Activated CD4-positive, alpha-beta T cell treated with anti-CD3 and anti-CD28 coated beads, Interleukin-2, amount 10 ng/mL, durations not matched to agents 7 days and 5 days (primary cell): ENCODE data around the gene PPP1R1B. TPM values are rescaled to one million over a fixed set of nuclear protein-coding genes. Genes with fewer than 3 reads are reported as not detected.
"Not testable (repeated sequence)": the region's sequence is repeated elsewhere in the genome, so short reads cannot be mapped to it uniquely, and the experiment has no call there.

ENCODE experiments used
- CTCF ChIA-PET: fragments of 350-600 bp; sonication (Branson Sonifier 250); formaldehyde crosslinking; loops from one replicate; lab custom pipeline; 2021; ENCODE audit warnings: antibody characterized with exemption; lab: Charles Lee
- POLR2A ChIA-PET: fragments of 350-600 bp; sonication (Branson Sonifier 250); formaldehyde crosslinking; loops from one replicate; lab custom pipeline; 2021; ENCODE audit warnings: antibody characterized with exemption; lab: Charles Lee
- DNase-seq: peaks from one replicate; pipeline ENCODE4 v3.0.0-alpha.2; 2020
- H3K27ac Mint-ChIP-seq: one replicate; pipeline ENCODE4 v1.8.0; 2021; ENCODE audit warnings: mild to moderate bottlenecking, moderate library complexity, mixed read lengths
- H3K27me3 Mint-ChIP-seq: one replicate; pipeline ENCODE4 v1.8.0; 2021; ENCODE audit warnings: mixed read lengths
- H3K36me3 Mint-ChIP-seq: one replicate; pipeline ENCODE4 v1.8.0; 2021; ENCODE audit warnings: low read depth, mixed read lengths
- H3K4me1 Mint-ChIP-seq: one replicate; pipeline ENCODE4 v1.8.0; 2021; ENCODE audit warnings: mixed read lengths
- H3K4me3 Mint-ChIP-seq: one replicate; pipeline ENCODE4 v1.8.0; 2021; ENCODE audit warnings: mild to moderate bottlenecking, moderate library complexity, mixed read lengths
- H3K9me3 Mint-ChIP-seq: one replicate; pipeline ENCODE4 v1.8.0; 2021; ENCODE audit warnings: mixed read lengths
- total RNA-seq, 2 experiments: library from RNA; stranded (reverse); gene quantifications; one replicate each; pipeline ENCODE4 v1.2.3, GENCODE V29; 2021

The PPP1R1B gene
- total RNA-seq, result not detected

DNA sequence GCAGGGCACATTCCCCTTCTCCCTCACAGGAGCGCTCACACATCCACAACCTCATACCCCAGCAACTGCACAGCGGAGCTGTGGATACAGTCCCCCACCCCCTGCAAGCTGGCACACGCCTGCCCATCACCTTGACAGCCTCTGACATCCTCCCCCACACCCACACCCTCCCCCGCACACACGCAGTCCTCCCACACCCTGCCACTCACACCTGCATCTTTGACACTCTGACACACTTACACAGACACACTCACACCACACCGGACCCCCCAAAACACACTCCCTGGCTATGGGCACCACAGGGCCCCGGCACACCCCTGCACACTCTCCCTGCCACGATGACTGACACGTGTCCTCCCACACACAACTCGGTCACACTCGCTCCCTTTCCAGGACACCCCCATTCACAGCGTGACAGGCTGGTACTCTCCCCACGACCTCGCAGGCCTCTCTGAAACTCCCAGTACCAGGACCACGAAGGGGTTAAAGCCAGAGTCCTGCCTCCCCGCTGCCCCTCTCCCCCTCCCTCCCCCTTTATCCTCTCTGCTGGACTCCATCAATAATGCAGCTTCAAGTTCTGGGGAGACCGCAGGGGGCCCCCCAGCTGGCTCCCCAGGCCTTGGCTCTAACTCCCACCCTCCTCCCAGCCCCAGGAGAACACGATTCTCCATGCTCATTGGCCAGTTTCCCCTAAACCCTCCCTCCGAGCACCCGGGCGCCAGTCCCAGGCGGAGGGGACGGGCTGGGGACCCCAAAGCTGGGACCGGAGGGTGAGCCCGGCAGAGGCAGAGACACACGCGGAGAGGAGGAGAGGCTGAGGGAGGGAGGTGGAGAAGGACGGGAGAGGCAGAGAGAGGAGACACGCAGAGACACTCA lies at the start of gene PPP1R1B:
TSS of gene PPP1R1B (plus strand) at position 782 of the 876 bp plus-strand sequence. CDS start 441 bp downstream, outside the sequence.
- no peak within 1 kb of the TSS for H3K4me3 Mint-ChIP-seq
- peaks cover 43% of the 10 kb centered on the region for H3K27me3 Mint-ChIP-seq
- H3K36me3 Mint-ChIP-seq, result no peaks in the 10 kb centered on the region
- H3K4me1 Mint-ChIP-seq, result peaks cover 33% of the 10 kb centered on the region
- no peak for DNase-seq
- H3K9me3 Mint-ChIP-seq, result no peaks in the 10 kb centered on the region
- ChIA-PET POLR2A (no interaction called here), CTCF (interaction anchor here (0.5 to 6.0 kb wide), 2 partner anchors 7 to 13 kb away, joined by 3 to 108 read pairs; no protein-coding TSS in a partner anchor)
- H3K27ac Mint-ChIP-seq, result no peak within 1 kb of the TSS

DNA sequence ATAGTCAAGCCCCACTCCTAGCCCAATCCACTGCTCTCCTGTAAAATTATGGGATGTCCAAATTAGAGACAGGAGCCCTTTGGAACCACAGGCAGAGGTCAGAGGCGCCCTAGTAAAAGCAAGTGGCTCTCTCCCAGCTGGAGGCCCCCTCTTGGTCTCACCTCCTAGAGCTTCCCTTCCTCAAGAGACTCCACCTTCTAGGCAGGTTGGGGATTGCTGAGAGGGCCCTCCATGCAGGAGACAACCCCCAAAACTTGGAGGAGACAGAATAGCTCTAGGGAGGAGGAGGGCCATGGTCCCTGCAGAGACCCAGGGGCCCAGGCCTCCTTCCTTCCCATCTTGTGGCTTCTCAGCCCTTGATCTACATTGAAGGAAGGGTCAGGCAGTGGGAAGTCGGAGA lies 48.5 kb upstream of the PPP1R1B start:
- Mint-ChIP-seq H3K27me3 (peaks cover 16% of the 10 kb centered on the region), H3K4me1 (peaks cover 4% of the 10 kb centered on the region), H3K4me3 (no peak overlapping the region), H3K27ac (no peak overlapping the region), H3K9me3 (no peaks in the 10 kb centered on the region), H3K36me3 (peaks cover 3% of the 10 kb centered on the region)
- ChIA-PET CTCF (interaction anchor here (0.7 to 1.7 kb wide), 2 partner anchors 43 to 57 kb away, joined by 3 to 6 read pairs; no protein-coding TSS in a partner anchor), POLR2A (no interaction called here)
- DNase-seq, result no peak

GRCh38 chr17:39579318-39580081 lies 47.3 kb upstream of the PPP1R1B start:
- Mint-ChIP-seq H3K4me1 (no peaks in the 10 kb centered on the region), H3K27ac (no peak overlapping the region), H3K9me3 (no peaks in the 10 kb centered on the region), H3K36me3 (peaks cover 3% of the 10 kb centered on the region), H3K27me3 (peaks cover 13% of the 10 kb centered on the region), H3K4me3 (no peak overlapping the region)
- ChIA-PET POLR2A (no interaction called here), CTCF (interaction anchor here (0.8 to 0.9 kb wide), 2 partner anchors 8 to 42 kb away, joined by 3 to 4 read pairs; no protein-coding TSS in a partner anchor)
- no peak for DNase-seq

DNA sequence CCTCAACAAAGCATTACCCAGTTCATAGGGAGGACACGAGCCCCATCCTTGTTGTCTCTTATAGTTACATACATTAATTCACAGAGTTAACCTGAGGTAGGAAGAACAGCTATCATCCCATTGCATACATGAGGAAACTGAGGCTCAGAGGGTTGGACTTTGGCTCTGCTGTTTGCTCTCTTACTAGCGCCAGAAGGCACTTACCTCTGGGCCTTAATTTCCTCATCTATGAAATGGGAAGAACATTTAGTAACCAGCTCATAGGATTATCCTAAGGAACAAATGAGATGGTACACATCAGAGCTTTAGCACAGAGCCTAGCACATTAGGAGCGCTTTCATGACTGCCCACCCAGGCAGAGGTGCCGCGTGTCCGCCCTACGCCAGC lies 46.7 kb upstream of the PPP1R1B start:
- H3K36me3 Mint-ChIP-seq, result peaks cover 3% of the 10 kb centered on the region
- H3K4me1 Mint-ChIP-seq, result no peaks in the 10 kb centered on the region
- H3K27ac Mint-ChIP-seq, result no peak overlapping the region
- POLR2A ChIA-PET, result no interaction called here
- H3K9me3 Mint-ChIP-seq, result no peaks in the 10 kb centered on the region
- CTCF ChIA-PET, result interaction anchor here (0.8 to 0.9 kb wide), 2 partner anchors 8 to 42 kb away, joined by 3 to 4 read pairs; no protein-coding TSS in a partner anchor
- peaks cover 7% of the 10 kb centered on the region for H3K27me3 Mint-ChIP-seq
- H3K4me3 Mint-ChIP-seq, result no peak overlapping the region
- DNase-seq, result no peak

GRCh38 chr17:39581071-39581758 lies 45.5 kb upstream of the PPP1R1B start:
- Mint-ChIP-seq H3K9me3 (no peaks in the 10 kb centered on the region), H3K27me3 (peaks cover 5% of the 10 kb centered on the region), H3K4me3 (no peak overlapping the region), H3K4me1 (no peaks in the 10 kb centered on the region), H3K27ac (no peak overlapping the region), H3K36me3 (peaks cover 3% of the 10 kb centered on the region)
- ChIA-PET CTCF (no interaction called here), POLR2A (no interaction called here)
- DNase-seq, result no peak

GRCh38 chr17:39581759-39582085 lies 45.0 kb upstream of the PPP1R1B start:
- Mint-ChIP-seq H3K36me3 (peaks cover 3% of the 10 kb centered on the region), H3K4me1 (no peaks in the 10 kb centered on the region), H3K9me3 (no peaks in the 10 kb centered on the region), H3K27me3 (peaks cover 5% of the 10 kb centered on the region), H3K4me3 (no peak overlapping the region), H3K27ac (no peak overlapping the region)
- DNase-seq, result no peak
- POLR2A ChIA-PET, result no interaction called here
- CTCF ChIA-PET, result interaction anchor here (2.8 kb wide), 1 partner anchor 40 kb away, joined by 7 read pairs; no protein-coding TSS in a partner anchor

DNA sequence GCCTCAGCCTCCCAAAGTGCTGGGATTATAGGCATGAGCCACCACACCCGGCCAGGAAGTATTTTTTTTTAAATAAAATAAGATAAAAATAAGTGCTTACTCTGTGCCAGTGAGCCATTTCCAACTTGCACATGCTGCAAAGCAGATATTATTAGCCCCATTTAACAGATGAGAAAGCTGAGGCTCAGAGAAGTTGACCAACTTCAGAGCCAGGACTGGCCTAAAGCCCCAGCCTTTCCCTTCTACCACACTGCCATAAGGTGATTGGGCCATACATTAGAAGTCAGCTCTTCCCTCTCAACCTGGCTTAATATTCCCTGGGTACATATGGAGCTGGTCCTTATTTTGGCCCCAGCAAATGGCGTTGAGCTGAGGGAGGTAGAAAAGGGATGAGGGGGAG lies 44.1 kb upstream of the PPP1R1B start:
- DNase-seq, result no peak
- Mint-ChIP-seq H3K27ac (no peak overlapping the region), H3K27me3 (peaks cover 5% of the 10 kb centered on the region), H3K9me3 (no peaks in the 10 kb centered on the region), H3K36me3 (peaks cover 3% of the 10 kb centered on the region), H3K4me3 (no peak overlapping the region), H3K4me1 (no peaks in the 10 kb centered on the region)
- POLR2A ChIA-PET, result no interaction called here
- CTCF ChIA-PET, result interaction anchor here (2.8 kb wide), 1 partner anchor 39 kb away, joined by 7 read pairs; no protein-coding TSS in a partner anchor

GRCh38 chr17:39590180-39590579 lies 36.6 kb upstream of the PPP1R1B start:
- H3K27ac Mint-ChIP-seq, H3K36me3 Mint-ChIP-seq, POLR2A ChIA-PET, H3K4me1 Mint-ChIP-seq, H3K4me3 Mint-ChIP-seq, H3K9me3 Mint-ChIP-seq, DNase-seq: not testable (repeated sequence)
- CTCF ChIA-PET, result interaction anchor here (0.7 kb wide), 1 partner anchor 32 kb away, joined by 3 read pairs; no protein-coding TSS in a partner anchor
- peaks cover 32% of the 10 kb centered on the region for H3K27me3 Mint-ChIP-seq

- Mint-ChIP-seq H3K27ac (no peak overlapping the region), H3K4me1 (peaks cover 2% of the 10 kb centered on the region), H3K27me3 (peaks cover 51% of the 10 kb centered on the region), H3K36me3 (no peaks in the 10 kb centered on the region), H3K9me3 (no peaks in the 10 kb centered on the region), H3K4me3 (no peak overlapping the region)
- peak; percentile 64 for DNase-seq
- CTCF ChIA-PET, result interaction anchor here (0.7 kb wide), 1 partner anchor 73 kb away, joined by 3 read pairs; the partner anchor contains the start of gene TCAP
- POLR2A ChIA-PET, result no interaction called here
These were observed 34.5 kb upstream of the PPP1R1B start for GRCh38 chr17:39591958-39592954.

DNA sequence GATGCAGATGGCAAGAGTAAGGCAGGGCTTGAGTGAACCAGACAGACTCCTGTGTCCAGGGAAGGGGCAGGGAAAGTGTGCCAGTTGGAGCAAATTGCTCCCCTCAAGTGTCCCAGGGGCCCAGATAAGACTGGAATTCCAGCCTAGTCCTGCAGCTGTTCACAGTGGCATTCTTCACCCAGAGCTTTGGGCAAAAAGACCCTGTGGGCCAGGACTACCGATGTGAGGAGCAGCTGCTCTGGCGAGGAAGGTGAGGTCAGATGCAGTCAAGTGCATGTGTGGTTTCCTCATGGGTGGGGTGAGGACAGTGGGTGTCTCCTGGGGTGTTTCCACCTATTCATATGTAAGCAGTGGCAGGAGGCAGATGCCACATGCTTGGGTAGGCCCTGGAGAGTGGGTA lies 33.4 kb upstream of the PPP1R1B start:
- H3K27me3 Mint-ChIP-seq, result peaks cover 61% of the 10 kb centered on the region
- POLR2A ChIA-PET, result no interaction called here

GRCh38 chr17:39595294-39595693 lies 31.5 kb upstream of the PPP1R1B start:
- H3K4me1 Mint-ChIP-seq, result peaks cover 15% of the 10 kb centered on the region
- peaks cover 71% of the 10 kb centered on the region for H3K27me3 Mint-ChIP-seq
- ChIA-PET CTCF (no interaction called here), POLR2A (no interaction called here)
- DNase-seq, result no peak
- H3K9me3 Mint-ChIP-seq, result no peaks in the 10 kb centered on the region
- H3K27ac Mint-ChIP-seq, result no peak overlapping the region
- no peaks in the 10 kb centered on the region for H3K36me3 Mint-ChIP-seq
- H3K4me3 Mint-ChIP-seq, result no peak overlapping the region

More for the DNA sequence above, 33.4 kb upstream of the PPP1R1B start:
- no peaks in the 10 kb centered on the region for H3K9me3 Mint-ChIP-seq
- H3K27ac Mint-ChIP-seq, result no peak overlapping the region
- H3K4me3 Mint-ChIP-seq, result no peak overlapping the region
- no peaks in the 10 kb centered on the region for H3K36me3 Mint-ChIP-seq
- CTCF ChIA-PET, result no interaction called here
- no peak for DNase-seq
- peaks cover 8% of the 10 kb centered on the region for H3K4me1 Mint-ChIP-seq
